ENCODE data around the gene RNASE7.

DNA sequence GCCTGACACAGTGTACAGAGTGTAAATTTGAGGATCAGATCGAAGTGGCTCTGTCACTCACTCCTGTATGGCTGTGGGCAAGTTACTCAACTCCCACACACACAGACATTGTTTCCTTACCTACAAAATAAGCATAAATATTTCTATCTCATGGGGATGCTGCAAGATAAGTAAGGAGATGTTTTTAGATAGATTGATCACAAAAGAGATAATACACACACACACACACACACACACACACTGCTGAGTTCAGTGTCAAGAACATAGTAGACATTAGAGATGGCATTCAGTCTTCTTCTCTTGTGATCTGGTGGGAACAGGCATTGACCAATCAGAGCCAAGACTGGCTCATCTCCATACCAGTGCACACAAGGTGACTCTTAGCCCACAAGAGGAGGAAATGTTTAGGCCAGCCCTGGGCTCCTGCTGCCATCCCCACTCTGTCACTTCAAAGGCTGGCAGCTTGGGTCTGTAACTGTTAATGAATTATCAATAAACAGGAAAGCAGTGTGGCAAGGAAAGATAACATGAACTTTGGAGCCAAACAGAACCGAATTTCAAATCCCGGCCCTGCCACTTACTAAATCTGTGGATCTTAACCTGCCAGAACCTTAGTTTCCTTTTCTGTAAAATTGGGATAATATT is 12.1 kb downstream of the RNASE7 start:
- TF ChIP-seq, protein P1, sequence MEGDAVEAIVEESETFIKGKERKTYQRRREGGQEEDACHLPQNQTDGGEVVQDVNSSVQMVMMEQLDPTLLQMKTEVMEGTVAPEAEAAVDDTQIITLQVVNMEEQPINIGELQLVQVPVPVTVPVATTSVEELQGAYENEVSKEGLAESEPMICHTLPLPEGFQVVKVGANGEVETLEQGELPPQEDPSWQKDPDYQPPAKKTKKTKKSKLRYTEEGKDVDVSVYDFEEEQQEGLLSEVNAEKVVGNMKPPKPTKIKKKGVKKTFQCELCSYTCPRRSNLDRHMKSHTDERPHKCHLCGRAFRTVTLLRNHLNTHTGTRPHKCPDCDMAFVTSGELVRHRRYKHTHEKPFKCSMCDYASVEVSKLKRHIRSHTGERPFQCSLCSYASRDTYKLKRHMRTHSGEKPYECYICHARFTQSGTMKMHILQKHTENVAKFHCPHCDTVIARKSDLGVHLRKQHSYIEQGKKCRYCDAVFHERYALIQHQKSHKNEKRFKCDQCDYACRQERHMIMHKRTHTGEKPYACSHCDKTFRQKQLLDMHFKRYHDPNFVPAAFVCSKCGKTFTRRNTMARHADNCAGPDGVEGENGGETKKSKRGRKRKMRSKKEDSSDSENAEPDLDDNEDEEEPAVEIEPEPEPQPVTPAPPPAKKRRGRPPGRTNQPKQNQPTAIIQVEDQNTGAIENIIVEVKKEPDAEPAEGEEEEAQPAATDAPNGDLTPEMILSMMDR (IDR thresholded peaks at IDR 0.05 in 4 of 5, conservative IDR thresholded peaks at IDR 0.05 in 1 of 5), result no peak
- no peak for TF ChIP-seq POLR2A (IDR thresholded peaks at IDR 0.05)
